ENCODE results near the gene MED27.

The MED27 gene, protein sequence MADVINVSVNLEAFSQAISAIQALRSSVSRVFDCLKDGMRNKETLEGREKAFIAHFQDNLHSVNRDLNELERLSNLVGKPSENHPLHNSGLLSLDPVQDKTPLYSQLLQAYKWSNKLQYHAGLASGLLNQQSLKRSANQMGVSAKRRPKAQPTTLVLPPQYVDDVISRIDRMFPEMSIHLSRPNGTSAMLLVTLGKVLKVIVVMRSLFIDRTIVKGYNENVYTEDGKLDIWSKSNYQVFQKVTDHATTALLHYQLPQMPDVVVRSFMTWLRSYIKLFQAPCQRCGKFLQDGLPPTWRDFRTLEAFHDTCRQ

DNA sequence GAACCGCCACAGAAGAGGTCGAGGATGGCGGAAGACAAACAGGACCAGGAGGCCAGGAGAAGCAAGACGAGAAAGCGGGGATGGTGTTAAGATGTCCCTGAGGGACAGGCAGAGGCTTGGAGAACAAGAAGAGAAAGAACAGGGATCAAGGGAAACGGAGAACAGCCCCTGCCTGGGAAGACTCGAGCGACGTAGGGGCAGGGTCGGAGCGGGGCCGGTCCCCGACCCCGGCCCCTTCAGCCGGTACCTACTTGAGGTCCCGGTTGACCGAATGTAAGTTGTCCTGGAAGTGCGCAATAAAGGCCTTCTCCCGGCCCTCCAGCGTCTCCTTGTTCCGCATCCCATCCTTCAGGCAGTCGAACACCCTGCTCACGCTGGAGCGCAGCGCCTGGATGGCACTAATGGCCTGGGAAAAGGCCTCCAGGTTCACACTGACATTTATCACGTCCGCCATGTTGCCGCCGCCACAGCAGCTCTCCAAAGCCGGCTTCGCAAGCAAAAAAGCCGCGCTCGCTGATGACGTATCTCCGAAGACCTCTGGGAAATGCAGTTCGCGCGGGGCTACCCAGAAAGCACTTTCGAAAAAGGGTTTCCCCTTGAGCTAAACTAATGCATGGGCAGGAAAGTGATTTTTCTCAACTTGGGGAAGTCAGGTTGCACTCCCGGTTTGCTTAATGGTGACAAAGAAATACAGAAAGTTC, at the start of gene MED27:
Gene MED27 (minus strand): TSS at position 477 of the 701 bp plus-strand sequence. CDS start 23 bp downstream, at position 454.
- H3K27ac Mint-ChIP-seq = peak within 1 kb of the TSS; percentile 84
- peaks cover 10% of the 10 kb centered on the region for H3K36me3 Mint-ChIP-seq (ENCODE audit: low read depth)
- H3K4me3 Mint-ChIP-seq = peak within 1 kb of the TSS; percentile 99
- peaks cover 51% of the 10 kb centered on the region for H3K4me1 Mint-ChIP-seq
- peak; percentile 90 for DNase-seq
- H3K27me3 Mint-ChIP-seq (ENCODE audit: low read depth, poor library complexity) = peaks cover 26% of the 10 kb centered on the region
- TF ChIP-seq, protein P1, sequence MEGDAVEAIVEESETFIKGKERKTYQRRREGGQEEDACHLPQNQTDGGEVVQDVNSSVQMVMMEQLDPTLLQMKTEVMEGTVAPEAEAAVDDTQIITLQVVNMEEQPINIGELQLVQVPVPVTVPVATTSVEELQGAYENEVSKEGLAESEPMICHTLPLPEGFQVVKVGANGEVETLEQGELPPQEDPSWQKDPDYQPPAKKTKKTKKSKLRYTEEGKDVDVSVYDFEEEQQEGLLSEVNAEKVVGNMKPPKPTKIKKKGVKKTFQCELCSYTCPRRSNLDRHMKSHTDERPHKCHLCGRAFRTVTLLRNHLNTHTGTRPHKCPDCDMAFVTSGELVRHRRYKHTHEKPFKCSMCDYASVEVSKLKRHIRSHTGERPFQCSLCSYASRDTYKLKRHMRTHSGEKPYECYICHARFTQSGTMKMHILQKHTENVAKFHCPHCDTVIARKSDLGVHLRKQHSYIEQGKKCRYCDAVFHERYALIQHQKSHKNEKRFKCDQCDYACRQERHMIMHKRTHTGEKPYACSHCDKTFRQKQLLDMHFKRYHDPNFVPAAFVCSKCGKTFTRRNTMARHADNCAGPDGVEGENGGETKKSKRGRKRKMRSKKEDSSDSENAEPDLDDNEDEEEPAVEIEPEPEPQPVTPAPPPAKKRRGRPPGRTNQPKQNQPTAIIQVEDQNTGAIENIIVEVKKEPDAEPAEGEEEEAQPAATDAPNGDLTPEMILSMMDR (IDR thresholded peaks at IDR 0.05) = no peak
- H3K9me3 Mint-ChIP-seq = peaks cover 6% of the 10 kb centered on the region

DNA sequence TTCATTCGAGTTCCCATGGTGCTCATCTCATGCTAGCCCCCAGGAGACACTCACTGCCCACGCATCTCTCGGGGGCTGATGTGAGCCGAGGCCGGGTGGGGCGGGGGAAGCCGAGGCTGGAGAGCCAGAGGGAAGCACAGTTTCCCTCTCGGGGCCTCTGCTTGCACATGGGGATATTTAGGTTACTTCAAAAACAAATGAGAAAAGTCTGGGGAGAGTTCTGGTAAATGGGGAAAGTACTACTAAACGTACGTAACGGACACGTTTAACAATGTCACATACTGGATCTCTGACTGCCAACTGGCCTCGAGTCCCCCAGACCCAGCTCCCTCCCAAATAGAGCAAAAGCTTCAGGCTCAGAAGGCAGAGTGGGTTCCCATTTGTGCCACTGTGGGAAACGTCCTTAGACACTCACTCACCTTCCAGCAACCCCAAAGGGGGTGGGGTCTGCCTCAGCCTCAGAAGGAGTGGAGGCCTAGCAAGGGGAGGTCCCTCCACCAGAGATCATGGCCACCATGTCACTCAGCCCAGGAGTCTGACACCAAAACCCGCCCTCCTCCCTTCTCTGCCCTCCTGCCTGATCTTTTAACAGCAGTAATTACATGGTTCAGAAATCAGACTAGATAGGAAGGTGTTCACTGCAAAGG, 48.3 kb upstream of the MED27 start:
- no peak overlapping the region for H3K27ac Mint-ChIP-seq
- H3K4me1 Mint-ChIP-seq = peaks cover 6% of the 10 kb centered on the region
- H3K9me3 Mint-ChIP-seq = no peaks in the 10 kb centered on the region
- H3K27me3 Mint-ChIP-seq (ENCODE audit: low read depth, poor library complexity) = peaks cover 72% of the 10 kb centered on the region
- H3K4me3 Mint-ChIP-seq = no peak overlapping the region
- DNase-seq = peak; percentile 29
- no peaks in the 10 kb centered on the region for H3K36me3 Mint-ChIP-seq (ENCODE audit: low read depth)
- TF ChIP-seq, protein P1 (IDR thresholded peaks at IDR 0.05) = no peak

DNA sequence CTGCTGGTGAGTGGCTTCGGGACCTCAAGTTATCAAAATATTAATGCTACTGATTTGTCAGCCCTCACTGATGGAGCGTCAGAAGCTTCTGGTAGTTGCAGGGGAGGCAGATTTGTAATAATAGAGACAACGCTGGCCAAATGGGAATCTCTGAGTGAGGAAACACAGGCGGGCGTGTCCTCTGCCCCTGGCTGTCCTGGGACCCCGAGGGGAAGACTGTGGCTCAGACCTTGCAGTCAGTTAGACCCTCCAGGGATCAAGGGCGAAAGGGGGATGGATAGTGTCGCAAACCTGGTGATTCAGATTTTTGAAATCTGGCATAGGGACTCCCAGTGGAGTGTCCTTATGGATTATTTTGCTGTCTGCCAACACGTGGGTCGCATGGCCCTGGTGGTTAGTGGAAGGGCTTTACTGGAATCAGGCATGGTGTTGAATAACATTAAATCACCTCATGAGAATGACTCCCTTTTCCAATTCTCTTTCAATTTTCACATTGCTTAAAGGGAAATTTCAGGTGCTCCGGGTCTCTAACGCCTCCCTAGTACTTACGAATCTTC, 47.1 kb upstream of the MED27 start:
- TF ChIP-seq, protein P1 (IDR thresholded peaks at IDR 0.05) = no peak
- no peak overlapping the region for H3K27ac Mint-ChIP-seq
- no peak for DNase-seq
- peaks cover 6% of the 10 kb centered on the region for H3K4me1 Mint-ChIP-seq
- no peak overlapping the region for H3K4me3 Mint-ChIP-seq
- no peaks in the 10 kb centered on the region for H3K36me3 Mint-ChIP-seq (ENCODE audit: low read depth)
- peaks cover 74% of the 10 kb centered on the region for H3K27me3 Mint-ChIP-seq (ENCODE audit: low read depth, poor library complexity)
- no peaks in the 10 kb centered on the region for H3K9me3 Mint-ChIP-seq

DNA sequence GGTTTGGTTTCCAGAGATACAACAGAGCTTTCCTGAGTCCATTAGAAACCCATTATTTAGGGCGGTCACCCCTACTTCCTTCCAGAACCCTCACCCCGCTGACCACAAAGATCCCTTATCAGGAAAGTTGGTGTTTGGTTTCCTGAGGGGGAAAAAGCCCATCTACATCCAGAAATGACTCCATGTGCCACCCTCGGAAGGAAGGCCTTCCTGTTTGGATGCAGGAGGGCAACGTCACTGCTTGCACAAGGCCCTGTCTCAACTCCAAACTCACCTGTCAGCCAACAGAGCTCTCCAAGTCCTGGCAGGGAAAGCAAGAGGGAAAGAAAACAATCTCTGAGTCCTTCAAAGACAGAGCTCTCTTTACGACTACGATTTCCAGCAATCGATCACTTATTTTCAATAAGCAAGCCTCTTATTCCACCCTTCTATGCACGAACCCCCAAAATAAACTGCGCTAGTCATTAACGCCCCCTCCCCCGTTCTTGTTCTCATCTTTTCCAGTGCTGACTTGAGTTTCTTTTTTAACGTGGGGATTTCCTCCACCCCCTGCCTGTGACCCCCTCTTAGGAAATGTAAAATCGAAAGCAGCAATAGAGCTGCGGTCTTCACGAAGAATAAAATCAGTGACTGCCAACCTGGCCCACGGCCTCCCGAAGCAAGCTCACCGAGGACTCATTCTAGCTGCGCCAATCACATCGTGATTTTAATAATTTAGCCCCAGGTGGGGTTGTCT, 46.4 kb upstream of the MED27 start:
- peaks cover 72% of the 10 kb centered on the region for H3K27me3 Mint-ChIP-seq (ENCODE audit: low read depth, poor library complexity)
- TF ChIP-seq, protein P1 (IDR thresholded peaks at IDR 0.05) = no peak
- no peak for DNase-seq
- H3K9me3 Mint-ChIP-seq = no peaks in the 10 kb centered on the region
- peaks cover 6% of the 10 kb centered on the region for H3K4me1 Mint-ChIP-seq
- no peaks in the 10 kb centered on the region for H3K36me3 Mint-ChIP-seq (ENCODE audit: low read depth)
- H3K27ac Mint-ChIP-seq = no peak overlapping the region
- H3K4me3 Mint-ChIP-seq = no peak overlapping the region

DNA sequence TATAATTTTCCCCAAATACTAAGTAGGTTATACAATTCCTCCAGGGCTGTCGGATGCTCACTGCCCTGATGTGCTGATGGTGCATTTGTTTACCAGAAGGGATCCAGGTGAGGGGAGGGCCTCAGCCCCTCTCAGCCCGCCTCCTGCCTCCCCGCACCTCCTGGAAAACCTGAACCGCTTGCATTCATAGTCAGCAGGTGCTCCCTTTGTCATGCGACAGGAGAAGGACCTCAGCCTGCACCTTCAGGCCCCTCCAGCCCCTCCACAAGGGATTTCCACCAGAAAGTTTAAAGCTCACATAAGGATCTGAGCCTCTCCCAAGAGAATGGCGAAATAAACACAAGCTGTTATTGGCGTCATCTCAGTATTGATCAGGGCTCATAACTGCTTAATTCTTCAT, 45.7 kb upstream of the MED27 start:
- Mint-ChIP-seq H3K36me3 (ENCODE audit: low read depth) (no peaks in the 10 kb centered on the region), H3K27me3 (ENCODE audit: low read depth, poor library complexity) (peaks cover 66% of the 10 kb centered on the region), H3K4me1 (peaks cover 6% of the 10 kb centered on the region), H3K4me3 (no peak overlapping the region), H3K27ac (no peak overlapping the region), H3K9me3 (no peaks in the 10 kb centered on the region)
- TF ChIP-seq, protein P1 (IDR thresholded peaks at IDR 0.05) = no peak
- DNase-seq = no peak
